B cell (primary cell): Measurements from ENCODE around the gene NXNL2. TPM values are rescaled to one million over a fixed set of nuclear protein-coding genes. Genes with fewer than 3 reads are reported as not detected.

ENCODE experiments used
- ATAC-seq: fragments of 200-7000 bp; cut with Tn5 transposase; one replicate; pipeline ENCODE4 v1.10.0; 2021; ENCODE audit warnings: low read depth, mild to moderate bottlenecking, moderate number of reproducible peaks, moderate library complexity
- CTCF ChIA-PET: fragments of 350-600 bp; sonication (Branson Sonifier 250); formaldehyde crosslinking; loops from one replicate; lab custom pipeline; 2021; ENCODE audit warnings: antibody characterized with exemption, inconsistent platforms; lab: Charles Lee
- POLR2A ChIA-PET: fragments of 350-600 bp; sonication (Branson Sonifier 250); formaldehyde crosslinking; loops from one replicate; lab custom pipeline; 2021; ENCODE audit warnings: antibody characterized with exemption; lab: Charles Lee
- DNase-seq: peaks from one replicate; pipeline ENCODE4 v3.0.0; 2013
- H2AFZ ChIP-seq: 2 replicates; pipeline ENCODE4 v1.6.1; 2012; ENCODE audit warnings: mild to moderate bottlenecking, low read depth, low read length; ENCODE audit not compliant: insufficient read depth, poor library complexity, severe bottlenecking
- H3K27ac ChIP-seq, 2 donors: 1 replicate in 1 of 2; 2 replicates in 1 of 2; pipeline ENCODE4 v1.5.1; 2012 to 2013; ENCODE audit warnings: low read length in 2 of 2, mild to moderate bottlenecking in 2 of 2, moderate library complexity in 1 of 2
- H3K27me3 ChIP-seq, 4 experiments: fragments of 200-600 bp in 1 of 4; sonication (generic) in 1 of 4; replicated peaks in 1 of 4; 1 replicate in 2 of 4; 2 replicates in 2 of 4; pipeline versions ENCODE4 v1.6.1 to v1.7.0; 2013 to 2016; ENCODE audit warnings: low read length in 3 of 4, mild to moderate bottlenecking in 2 of 4, mixed read lengths in 1 of 4, moderate library complexity in 1 of 4; ENCODE audit not compliant: insufficient read depth in 4 of 4, control insufficient read depth in 3 of 4; ENCODE audit errors: control extremely low read depth in 1 of 4
- H3K36me3 ChIP-seq, 2 experiments: replicated peaks in 1 of 2; 1 replicate in 1 of 2; 2 replicates in 1 of 2; pipeline versions ENCODE4 v1.6.1 to v1.7.1; 2013; ENCODE audit warnings: low read length in 1 of 2; ENCODE audit not compliant: insufficient read depth in 2 of 2, control insufficient read depth in 1 of 2; ENCODE audit errors: control extremely low read depth in 1 of 2, extremely low read depth in 1 of 2
- H3K4me1 ChIP-seq, 2 donors: fragments of 200-600 bp in 1 of 2; sonication (generic) in 1 of 2; 1 replicate in 1 of 2; 2 replicates in 1 of 2; pipeline versions ENCODE4 v1.5.1 to v1.6.1; 2013 to 2017; ENCODE audit warnings: low read length in 2 of 2; ENCODE audit not compliant: control insufficient read depth in 2 of 2, insufficient read depth in 2 of 2
- H3K4me2 ChIP-seq: replicated peaks from 2 replicates; pipeline ENCODE3; 2012; ENCODE audit warnings: mild to moderate bottlenecking, low read depth, low read length; ENCODE audit not compliant: poor library complexity, severe bottlenecking
- H3K4me3 ChIP-seq, 5 experiments: fragments of 200-600 bp in 1 of 5; sonication (generic) in 1 of 5; 1 replicate in 3 of 5; 2 replicates in 2 of 5; pipeline versions ENCODE4 v1.5.1 to v1.7.0; 2011 to 2016; ENCODE audit warnings: low read length in 4 of 5, mild to moderate bottlenecking in 4 of 5, low read depth in 2 of 5, control low read depth in 1 of 5, moderate library complexity in 1 of 5; ENCODE audit not compliant: insufficient read depth in 1 of 5; ENCODE audit errors: control extremely low read depth in 1 of 5, extremely low read depth in 1 of 5
- H3K79me2 ChIP-seq: fragments of 200-600 bp; sonication (generic); one replicate; pipeline ENCODE4 v1.6.0; 2016; ENCODE audit warnings: low read length; ENCODE audit not compliant: control insufficient read depth, insufficient read depth
- H3K9ac ChIP-seq: fragments of 200-600 bp; sonication (generic); 2 replicates; pipeline ENCODE4 v1.6.1; 2017; ENCODE audit warnings: mild to moderate bottlenecking, low read length, moderate library complexity
- H3K9me3 ChIP-seq, 3 donors: one replicate each; pipeline versions ENCODE4 v1.6.1 to v1.7.1; 2013; ENCODE audit warnings: low read length in 2 of 3; ENCODE audit not compliant: control insufficient read depth in 2 of 3, insufficient read depth in 1 of 3; ENCODE audit errors: control extremely low read depth in 1 of 3
- H4K20me1 ChIP-seq: 2 replicates; pipeline ENCODE4 v1.6.0; 2012; ENCODE audit warnings: mild to moderate bottlenecking, low read length; ENCODE audit not compliant: insufficient read depth, control insufficient read depth, poor library complexity, severe bottlenecking
- H3K27ac Mint-ChIP-seq: one replicate; pipeline ENCODE4 v1.8.0; 2021; ENCODE audit warnings: mixed read lengths
- H3K27me3 Mint-ChIP-seq: one replicate; pipeline ENCODE4 v1.8.0; 2021; ENCODE audit warnings: mixed read lengths
- H3K4me1 Mint-ChIP-seq: one replicate; pipeline ENCODE4 v1.8.0; 2021; ENCODE audit warnings: mixed read lengths
- H3K4me3 Mint-ChIP-seq: one replicate; pipeline ENCODE4 v1.8.0; 2021; ENCODE audit warnings: mixed read lengths
- H3K9me3 Mint-ChIP-seq: one replicate; pipeline ENCODE4 v1.8.0; 2022; ENCODE audit warnings: mixed read lengths; ENCODE audit not compliant: insufficient read depth
- CTCF ChIP-seq: fragments of 200-600 bp; IDR thresholded peaks from one replicate; pipeline ENCODE4 v1.8.0; 2022; ENCODE audit warnings: antibody characterized with exemption, mild to moderate bottlenecking
- EZH2 ChIP-seq: IDR thresholded peaks from 2 replicates; pipeline ENCODE4 v1.6.1; 2012; ENCODE audit warnings: borderline replicate concordance, low read depth, mild to moderate bottlenecking, moderate library complexity, low read length; ENCODE audit not compliant: insufficient read depth, poor library complexity, severe bottlenecking
- WGBS: methylation state at CpG from one replicate; pipeline ENCODE4 v1.1.5; 2013; ENCODE audit warnings: missing lambda C conversion rate; ENCODE audit not compliant: insufficient coverage; 5-methylcytosine and 5-hydroxymethylcytosine counted together
- intact Hi-C: fragments of 100-400 bp; cut with micrococcal nuclease; formaldehyde crosslinking; loops from one replicate; pipeline ENCODE4 v1.10.0; 2022
- polyA plus RNA-seq: library from polyadenylated mRNA; depleted of rRNA; stranded (reverse); fragments of >200 nt; gene quantifications from 2 replicates; pipeline ENCODE4 v1.2.3, GENCODE V29; 2012
- total RNA-seq, 2 donors: library from RNA; stranded (reverse); fragments of 120-200 nt in 1 of 2; gene quantifications; 1 replicate in 1 of 2; 2 replicates in 1 of 2; pipeline versions ENCODE4 v1.2.3 to v1.2.4, GENCODE V29; 2013 to 2022

NXNL2 gene
- total and polyA plus RNA-seq, 2 donors (not counting 1 experiment from before 2014, with no cell fraction given): not detected

GRCh38 chr9:88535226-88536022 lies 446 bp downstream of the NXNL2 start:
- Histone ChIP-seq H2AFZ (peak overlapping the region; percentile 15), H3K4me2 (peak overlapping the region; percentile 61), H3K79me2 (no peaks in the 10 kb centered on the region), H3K4me1 (peaks cover 15% of the 10 kb centered on the region in 2 donors), H3K36me3 (no peaks in the 10 kb centered on the region), H3K27ac (no peak overlapping the region), H3K27me3 (peaks cover 0 to 46% (median 16%) of the 10 kb centered on the region in 4 experiments), H4K20me1 (no peaks in the 10 kb centered on the region), H3K9me3 (peaks cover 0 to 17% (median 0%) of the 10 kb centered on the region in 3 donors), H3K9ac (no peak overlapping the region), H3K4me3 (peak overlapping the region in 2 of 5 experiments; percentile 27 to 29)
- Mint-ChIP-seq H3K27me3 (peaks cover 42% of the 10 kb centered on the region), H3K4me1 (peaks cover 8% of the 10 kb centered on the region), H3K4me3 (peak overlapping the region; percentile 32), H3K9me3 (no peaks in the 10 kb centered on the region), H3K27ac (no peak overlapping the region)
- CTCF ChIA-PET: no interaction called here
- WGBS: 8% methylated on average over 75 of the region's 75 CpGs
- ATAC-seq (no peak), DNase-seq (peak; percentile 6)
- intact Hi-C loops: no loop called here
- POLR2A ChIA-PET: no interaction called here
- TF ChIP-seq EZH2: no peak
- no peak for TF ChIP-seq CTCF

GRCh38 chr9:88536023-88536324 lies 996 bp downstream of the NXNL2 start:
- H3K27me3 Mint-ChIP-seq: peaks cover 42% of the 10 kb centered on the region
- no peaks in the 10 kb centered on the region for H3K36me3 ChIP-seq
- H3K4me2 ChIP-seq: peak overlapping the region; percentile 61
- POLR2A ChIA-PET: no interaction called here
- peaks cover 0 to 17% (median 0%) of the 10 kb centered on the region in 3 donors for H3K9me3 ChIP-seq
- H3K4me3 ChIP-seq: peak overlapping the region in 1 of 5 experiments; percentile 29
- CTCF ChIA-PET: no interaction called here
- H3K9ac ChIP-seq: no peak overlapping the region
- TF ChIP-seq EZH2: no peak
- no peak for TF ChIP-seq CTCF
- H3K4me1 ChIP-seq: peaks cover 15% of the 10 kb centered on the region in 2 donors
- no peak for DNase-seq
- intact Hi-C loops: no loop called here
- peaks cover 9% of the 10 kb centered on the region for H3K4me1 Mint-ChIP-seq
- no peaks in the 10 kb centered on the region for H3K9me3 Mint-ChIP-seq
- H3K27ac Mint-ChIP-seq: no peak overlapping the region
- WGBS: 39% methylated on average over 11 of the region's 18 CpGs
- H3K27ac ChIP-seq: no peak overlapping the region
- H3K79me2 ChIP-seq: no peaks in the 10 kb centered on the region
- no peak for ATAC-seq
- H3K27me3 ChIP-seq: peaks cover 0 to 46% (median 16%) of the 10 kb centered on the region in 4 experiments
- no peak overlapping the region for H2AFZ ChIP-seq
- no peaks in the 10 kb centered on the region for H4K20me1 ChIP-seq
- H3K4me3 Mint-ChIP-seq: peak overlapping the region; percentile 23
